Measurements from ENCODE around the gene PIGH. TPM values are rescaled to one million over a fixed set of nuclear protein-coding genes. Genes with fewer than 3 reads are reported as not detected.

Gene PIGH
- total and polyA plus RNA-seq, 10 of the 15 experiments (the other 5 are each of a cell fraction or from before 2014, with no cell fraction given): 15.5 to 46.6 (median 22.3) TPM

- TF ChIP-seq MTA3 (IDR thresholded peaks at IDR 0.05; ENCODE audit: borderline replicate concordance, low read length) (no peak), REST (IDR thresholded peaks at IDR 0.05; ENCODE audit: low read depth, low read length) (no peak), GABPA (IDR thresholded peaks at IDR 0.05; ENCODE audit: low read depth) (no peak), CHD4 (IDR thresholded peaks at IDR 0.05) (no peak), YY1 (IDR thresholded peaks at IDR 0.05; ENCODE audit: low read depth, low read length) (no peak), CHD2 (IDR thresholded peaks at IDR 0.05; ENCODE audit: borderline replicate concordance, low read depth, low read length) (no peak), PRDM15 (CRISPR knock-in tag; IDR thresholded peaks at IDR 0.05) (no peak)
Observed at GRCh38 chr14:67571991-67572323, 28.1 kb downstream of the PIGH start (continued).
